WERI-Rb-1 (cell line): ENCODE data around the gene CCS.
"Not testable (repeated sequence)": the region's sequence is repeated elsewhere in the genome, so short reads cannot be mapped to it uniquely, and the experiment has no call there.

ENCODE experiments used
- DNase-seq: peaks from one replicate; pipeline ENCODE4 v3.0.0-alpha.2; 2020
- H3K27ac ChIP-seq: fragments of 250-450 bp; sonication (Bioruptor Pico); 2 replicates; pipeline ENCODE4 v1.5.1; 2020; ENCODE audit warnings: mild to moderate bottlenecking, moderate library complexity
- H3K27me3 ChIP-seq: fragments of 250-450 bp; sonication (Bioruptor Pico); 2 replicates; pipeline ENCODE4 v1.5.1; 2021; ENCODE audit warnings: mild to moderate bottlenecking, low read depth, moderate library complexity; ENCODE audit not compliant: insufficient read depth, severe bottlenecking
- H3K36me3 ChIP-seq: fragments of 250-450 bp; sonication (Bioruptor Pico); 2 replicates; pipeline ENCODE4 v1.5.1; 2020; ENCODE audit warnings: mild to moderate bottlenecking, moderate library complexity
- H3K4me3 ChIP-seq: 2 replicates; pipeline ENCODE4 v1.5.1; 2011; ENCODE audit warnings: low read depth, mild to moderate bottlenecking, control low read depth, low read length
- H3K9me3 ChIP-seq: fragments of 250-450 bp; sonication (Bioruptor Pico); 2 replicates; pipeline ENCODE4 v1.5.1; 2021; ENCODE audit warnings: mild to moderate bottlenecking, moderate library complexity; ENCODE audit not compliant: severe bottlenecking
- CTCF ChIP-seq: IDR thresholded peaks from 2 replicates; pipeline ENCODE4 v1.5.1; 2011; ENCODE audit warnings: low read depth, mild to moderate bottlenecking, control low read depth, inconsistent platforms, low read length

The CCS gene

GRCh38 chr11:66569076-66569475, 23.9 kb upstream of the CCS start:
- Histone ChIP-seq H3K9me3 (no peaks in the 10 kb centered on the region), H3K27ac (peak overlapping the region; percentile 74), H3K36me3 (peaks cover 23% of the 10 kb centered on the region), H3K4me3 (no peak overlapping the region), H3K27me3 (no peaks in the 10 kb centered on the region)
- no peak for DNase-seq
- TF ChIP-seq CTCF, result no peak

DNA sequence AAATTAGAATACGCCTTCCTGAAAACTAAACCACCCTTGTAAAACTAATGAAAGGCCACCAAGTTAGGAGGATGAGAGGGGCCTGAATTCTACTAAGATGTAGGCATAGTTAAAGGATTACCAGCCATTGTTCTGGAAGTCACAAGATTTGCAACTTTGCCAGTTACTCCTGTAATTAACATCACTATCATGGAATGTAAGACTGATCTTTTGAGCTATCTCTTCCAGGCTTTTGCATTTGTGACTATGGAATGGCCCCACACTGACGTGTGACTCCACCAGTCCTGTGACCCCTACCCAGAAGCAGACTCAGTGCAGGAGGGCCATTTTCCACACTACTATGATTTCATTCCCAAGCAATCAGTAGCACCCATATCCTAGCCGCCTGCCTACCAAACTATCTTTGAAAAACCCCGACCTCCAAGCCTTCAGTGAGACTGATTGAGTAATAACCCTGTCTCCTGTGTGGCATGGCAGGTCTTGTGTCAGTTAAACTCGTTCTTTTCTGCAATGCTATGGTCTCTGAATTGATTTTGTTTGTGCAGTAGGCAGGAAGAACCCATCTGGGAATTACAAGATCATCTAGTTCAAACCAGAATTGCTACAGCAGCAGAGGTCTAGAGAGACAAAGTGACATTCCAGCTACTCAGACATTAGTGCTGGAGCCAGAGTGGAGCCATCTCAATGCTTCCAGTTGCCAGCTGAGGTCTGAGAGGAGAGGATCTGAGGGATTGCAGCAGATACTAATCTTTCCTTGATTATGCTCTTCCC, 22.7 kb upstream of the CCS start:
- H3K27ac ChIP-seq, result peak overlapping the region; percentile 74
- H3K4me3 ChIP-seq, result no peak overlapping the region
- peaks cover 15% of the 10 kb centered on the region for H3K36me3 ChIP-seq
- DNase-seq, result no peak
- H3K9me3 ChIP-seq, result no peaks in the 10 kb centered on the region
- no peak for TF ChIP-seq CTCF
- no peaks in the 10 kb centered on the region for H3K27me3 ChIP-seq

- no peak overlapping the region for H3K4me3 ChIP-seq
- H3K27ac ChIP-seq, result peak overlapping the region; percentile 74
- no peak for TF ChIP-seq CTCF
Observed at GRCh38 chr11:66570850-66571180, 22.2 kb upstream of the CCS start.

GRCh38 chr11:66579017-66579606, 13.9 kb upstream of the CCS start:
- H3K9me3 ChIP-seq, result peaks cover 13% of the 10 kb centered on the region
- H3K4me3 ChIP-seq, result no peak overlapping the region
- H3K36me3 ChIP-seq, result no peaks in the 10 kb centered on the region
- peak; percentile 80 for DNase-seq
- H3K27me3 ChIP-seq, result no peaks in the 10 kb centered on the region
- peak; percentile 90 for TF ChIP-seq CTCF
- no peak overlapping the region; the same call in 1 of the 2 replicates for H3K27ac ChIP-seq

More at GRCh38 chr11:66570850-66571180, 22.2 kb upstream of the CCS start:
- no peaks in the 10 kb centered on the region for H3K27me3 ChIP-seq
- no peak for DNase-seq
- no peaks in the 10 kb centered on the region for H3K9me3 ChIP-seq
- H3K36me3 ChIP-seq, result peaks cover 9% of the 10 kb centered on the region; the same call in 1 of the 2 replicates

DNA sequence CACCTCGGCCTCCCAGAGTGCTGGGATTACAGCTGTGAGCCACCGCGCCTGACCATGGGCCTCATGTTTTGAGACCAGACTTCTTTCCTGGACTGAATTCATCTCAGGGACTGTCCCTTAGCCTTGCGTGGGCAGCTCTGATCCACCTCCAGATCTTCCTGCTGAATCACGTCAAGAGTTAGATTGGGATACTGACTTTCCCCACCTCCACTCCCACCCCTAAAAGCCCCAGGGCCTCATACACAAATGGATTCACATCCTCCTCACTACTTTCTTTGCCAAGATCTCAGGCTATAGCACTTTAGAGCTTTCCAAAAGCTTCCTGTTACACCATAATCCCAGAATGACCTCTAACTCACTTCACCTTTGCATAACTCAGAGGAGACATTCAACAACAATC, 12.2 kb upstream of the CCS start:
- no peak for TF ChIP-seq CTCF
- H3K9me3 ChIP-seq, result peaks cover 18% of the 10 kb centered on the region
- no peaks in the 10 kb centered on the region for H3K36me3 ChIP-seq
- no peak overlapping the region for H3K4me3 ChIP-seq
- H3K27ac ChIP-seq, result peak overlapping the region; percentile 66
- no peaks in the 10 kb centered on the region for H3K27me3 ChIP-seq
- DNase-seq, result peak; percentile 59

GRCh38 chr11:66581261-66581660, 11.7 kb upstream of the CCS start:
- peak overlapping the region; percentile 50 for H3K27ac ChIP-seq
- DNase-seq, result peak; percentile 94
- H3K27me3 ChIP-seq, result no peaks in the 10 kb centered on the region
- no peaks in the 10 kb centered on the region for H3K36me3 ChIP-seq
- TF ChIP-seq CTCF, result no peak
- H3K9me3 ChIP-seq, result peaks cover 18% of the 10 kb centered on the region
- no peak overlapping the region for H3K4me3 ChIP-seq

GRCh38 chr11:66582565-66583147, 10.3 kb upstream of the CCS start:
- not testable (repeated sequence) for DNase-seq, H3K27ac ChIP-seq, H3K4me3 ChIP-seq, H3K36me3 ChIP-seq, H3K27me3 ChIP-seq
- peaks cover 31% of the 10 kb centered on the region for H3K9me3 ChIP-seq

- not testable (repeated sequence) for H3K4me3 ChIP-seq, DNase-seq, H3K36me3 ChIP-seq, H3K27me3 ChIP-seq, H3K27ac ChIP-seq
- H3K9me3 ChIP-seq, result peaks cover 40% of the 10 kb centered on the region
Observed at GRCh38 chr11:66585447-66585846, 7.5 kb upstream of the CCS start.
